Panc1 (cell line): ENCODE data around the gene SHQ1.

Source experiments
- POLR2AphosphoS5 ChIP-seq: IDR thresholded peaks from 2 replicates; pipeline ENCODE4 v1.6.1; 2012; ENCODE audit warnings: mild to moderate bottlenecking, low read depth, low read length, moderate library complexity
- SIN3A ChIP-seq: IDR thresholded peaks from 2 replicates; pipeline ENCODE4 v1.6.1; 2012; ENCODE audit warnings: low read depth, mild to moderate bottlenecking, low read length, moderate library complexity, borderline replicate concordance; ENCODE audit not compliant: insufficient read depth
- TCF7L2 ChIP-seq: IDR thresholded peaks from 2 replicates; pipeline ENCODE4 v1.6.1; 2011; ENCODE audit warnings: mild to moderate bottlenecking, low read depth, low read length, inconsistent platforms
- TF ChIP-seq, protein P1 (sequence below): fragments of 450-650 bp; IDR thresholded peaks from 2 replicates; pipeline ENCODE4 v1.5.1; 2017; ENCODE audit warnings: mild to moderate bottlenecking

DNA sequence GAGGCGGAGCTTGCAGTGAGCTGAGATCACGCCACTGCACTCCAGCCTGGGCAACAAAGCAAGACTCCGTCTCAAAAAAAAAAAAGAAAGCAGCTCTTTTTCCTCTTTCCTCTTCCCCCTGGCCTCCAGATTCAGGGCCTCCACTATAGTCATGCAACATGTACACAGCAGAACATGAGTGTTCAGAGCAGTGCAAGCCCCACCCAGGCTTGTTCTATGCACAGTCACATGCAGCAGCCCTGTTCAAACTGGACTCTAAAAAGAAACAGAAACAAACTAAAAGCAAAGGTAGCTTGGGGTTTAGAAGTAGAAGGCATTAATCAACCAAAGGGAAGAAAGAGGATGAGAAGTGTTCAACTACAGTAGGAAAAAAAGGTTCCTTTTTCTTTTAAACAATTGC, 11.8 kb downstream of the SHQ1 start:
- TF ChIP-seq, protein P1, sequence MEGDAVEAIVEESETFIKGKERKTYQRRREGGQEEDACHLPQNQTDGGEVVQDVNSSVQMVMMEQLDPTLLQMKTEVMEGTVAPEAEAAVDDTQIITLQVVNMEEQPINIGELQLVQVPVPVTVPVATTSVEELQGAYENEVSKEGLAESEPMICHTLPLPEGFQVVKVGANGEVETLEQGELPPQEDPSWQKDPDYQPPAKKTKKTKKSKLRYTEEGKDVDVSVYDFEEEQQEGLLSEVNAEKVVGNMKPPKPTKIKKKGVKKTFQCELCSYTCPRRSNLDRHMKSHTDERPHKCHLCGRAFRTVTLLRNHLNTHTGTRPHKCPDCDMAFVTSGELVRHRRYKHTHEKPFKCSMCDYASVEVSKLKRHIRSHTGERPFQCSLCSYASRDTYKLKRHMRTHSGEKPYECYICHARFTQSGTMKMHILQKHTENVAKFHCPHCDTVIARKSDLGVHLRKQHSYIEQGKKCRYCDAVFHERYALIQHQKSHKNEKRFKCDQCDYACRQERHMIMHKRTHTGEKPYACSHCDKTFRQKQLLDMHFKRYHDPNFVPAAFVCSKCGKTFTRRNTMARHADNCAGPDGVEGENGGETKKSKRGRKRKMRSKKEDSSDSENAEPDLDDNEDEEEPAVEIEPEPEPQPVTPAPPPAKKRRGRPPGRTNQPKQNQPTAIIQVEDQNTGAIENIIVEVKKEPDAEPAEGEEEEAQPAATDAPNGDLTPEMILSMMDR, result no peak
- TF ChIP-seq POLR2AphosphoS5 (no peak), SIN3A (no peak), TCF7L2 (no peak)
